ENCODE measurements around the gene SORCS2. TPM values are rescaled to one million over a fixed set of nuclear protein-coding genes. Genes with fewer than 3 reads are reported as not detected.

Gene SORCS2
- total and polyA plus RNA-seq, 2 experiments from 2014 or later, result 0.38 to 1.4 TPM

GRCh38 chr4:7478665-7479064 lies 286.3 kb downstream of the SORCS2 start:
- TF ChIP-seq EZH2phosphoT487 (IDR thresholded peaks at IDR 0.05; ENCODE audit: insufficient read depth, low read depth) (no peak), EZH2 (IDR thresholded peaks at IDR 0.05; ENCODE audit: insufficient read depth, poor library complexity, severe bottlenecking) (no peak)
- H3F3A ChIP-seq (ENCODE audit: insufficient read depth), result no peaks in the 10 kb centered on the region
- no peaks in the 10 kb centered on the region for H4K20me1 ChIP-seq (ENCODE audit: insufficient read depth)
- in situ Hi-C loops (cut with MboI), result no loop called here
- DNase-seq, result no peak
- H3K9ac ChIP-seq, result no peak overlapping the region
- H3K9me3 ChIP-seq (ENCODE audit: low read depth), result no peaks in the 10 kb centered on the region
- no peak overlapping the region for H3K27ac ChIP-seq
- peaks cover 3% of the 10 kb centered on the region; the same call in 1 of the 2 replicates for H3K27me3 ChIP-seq (replicated peaks; ENCODE audit: insufficient read depth)
- H3K9me2 ChIP-seq (ENCODE audit: insufficient read depth), result no peaks in the 10 kb centered on the region
- H3K4me1 ChIP-seq (ENCODE audit: insufficient read depth), result no peaks in the 10 kb centered on the region
- no peak overlapping the region for H3K4me2 ChIP-seq (ENCODE audit: unreplicated experiment)
- H3K4me3 ChIP-seq, result no peak overlapping the region
- no peaks in the 10 kb centered on the region for H3K79me2 ChIP-seq (ENCODE audit: insufficient read depth)
- 39 to 44% methylated on average over 11 of the region's 11 CpGs for WGBS, 2 experiments (ENCODE audit: low coverage in 1 of 2, low lambda C conversion rate in 2 of 2, missing lambda C conversion rate in 2 of 2)
- no peaks in the 10 kb centered on the region for H3K36me3 ChIP-seq (ENCODE audit: low read depth)
- H2AFZ ChIP-seq, result no peak overlapping the region

GRCh38 chr4:7480423-7480822 lies 288.1 kb downstream of the SORCS2 start:
- WGBS, 2 experiments (ENCODE audit: low coverage in 1 of 2, low lambda C conversion rate in 2 of 2, missing lambda C conversion rate in 2 of 2), result 58 to 62% methylated on average over 12 to 16 of the region's 16 CpGs
- Histone ChIP-seq H3K4me2 (ENCODE audit: unreplicated experiment) (no peak overlapping the region), H3K79me2 (ENCODE audit: insufficient read depth) (no peaks in the 10 kb centered on the region), H3K27ac (no peak overlapping the region), H3K27me3 (replicated peaks; ENCODE audit: insufficient read depth) (peaks cover 3% of the 10 kb centered on the region; the same call in 1 of the 2 replicates), H4K20me1 (ENCODE audit: insufficient read depth) (no peaks in the 10 kb centered on the region), H2AFZ (no peak overlapping the region), H3K9me3 (ENCODE audit: low read depth) (no peaks in the 10 kb centered on the region), H3K9me2 (ENCODE audit: insufficient read depth) (no peaks in the 10 kb centered on the region), H3K9ac (no peak overlapping the region), H3K4me3 (no peak overlapping the region), H3F3A (ENCODE audit: insufficient read depth) (no peaks in the 10 kb centered on the region), H3K4me1 (ENCODE audit: insufficient read depth) (no peaks in the 10 kb centered on the region), H3K36me3 (ENCODE audit: low read depth) (no peaks in the 10 kb centered on the region)
- TF ChIP-seq EZH2 (IDR thresholded peaks at IDR 0.05; ENCODE audit: insufficient read depth, poor library complexity, severe bottlenecking) (no peak), EZH2phosphoT487 (IDR thresholded peaks at IDR 0.05; ENCODE audit: insufficient read depth, low read depth) (no peak)
- no peak for DNase-seq
- in situ Hi-C loops (cut with MboI), result no loop called here

- no peak for DNase-seq
- 52 to 63% methylated on average over 14 of the region's 14 CpGs for WGBS, 2 experiments (ENCODE audit: low coverage in 1 of 2, low lambda C conversion rate in 2 of 2, missing lambda C conversion rate in 2 of 2)
- in situ Hi-C loops (cut with MboI), result no loop called here
These were observed 288.9 kb downstream of the SORCS2 start for GRCh38 chr4:7481227-7481626.

GRCh38 chr4:7485096-7485495 lies 292.8 kb downstream of the SORCS2 start:
- in situ Hi-C loops (cut with MboI), result no loop called here
- H4K20me1 ChIP-seq (ENCODE audit: insufficient read depth), result no peaks in the 10 kb centered on the region

More at GRCh38 chr4:7481227-7481626, 288.9 kb downstream of the SORCS2 start:
- no peaks in the 10 kb centered on the region for H3K9me3 ChIP-seq (ENCODE audit: low read depth)
- H3K4me2 ChIP-seq (ENCODE audit: unreplicated experiment), result no peak overlapping the region
- H3K9me2 ChIP-seq (ENCODE audit: insufficient read depth), result no peaks in the 10 kb centered on the region
- no peaks in the 10 kb centered on the region for H3K4me1 ChIP-seq (ENCODE audit: insufficient read depth)
- H3K27me3 ChIP-seq (replicated peaks; ENCODE audit: insufficient read depth), result peaks cover 3% of the 10 kb centered on the region; the same call in 1 of the 2 replicates
- H4K20me1 ChIP-seq (ENCODE audit: insufficient read depth), result no peaks in the 10 kb centered on the region
- no peak overlapping the region for H3K27ac ChIP-seq
- H3K9ac ChIP-seq, result no peak overlapping the region
- no peak overlapping the region for H2AFZ ChIP-seq
- no peaks in the 10 kb centered on the region for H3F3A ChIP-seq (ENCODE audit: insufficient read depth)
- no peaks in the 10 kb centered on the region for H3K36me3 ChIP-seq (ENCODE audit: low read depth)
- H3K79me2 ChIP-seq (ENCODE audit: insufficient read depth), result no peaks in the 10 kb centered on the region
- H3K4me3 ChIP-seq, result no peak overlapping the region
- TF ChIP-seq EZH2phosphoT487 (IDR thresholded peaks at IDR 0.05; ENCODE audit: insufficient read depth, low read depth) (no peak), EZH2 (IDR thresholded peaks at IDR 0.05; ENCODE audit: insufficient read depth, poor library complexity, severe bottlenecking) (no peak)

GRCh38 chr4:7486101-7486500 lies 293.8 kb downstream of the SORCS2 start:
- Histone ChIP-seq H3K9ac (no peak overlapping the region), H3K4me1 (ENCODE audit: insufficient read depth) (no peaks in the 10 kb centered on the region), H3K27me3 (replicated peaks; ENCODE audit: insufficient read depth) (peaks cover 29% of the 10 kb centered on the region), H3F3A (ENCODE audit: insufficient read depth) (no peaks in the 10 kb centered on the region), H2AFZ (no peak overlapping the region), H4K20me1 (ENCODE audit: insufficient read depth) (no peaks in the 10 kb centered on the region), H3K27ac (no peak overlapping the region), H3K9me3 (ENCODE audit: low read depth) (no peaks in the 10 kb centered on the region), H3K4me2 (ENCODE audit: unreplicated experiment) (no peak overlapping the region), H3K4me3 (no peak overlapping the region), H3K79me2 (ENCODE audit: insufficient read depth) (no peaks in the 10 kb centered on the region), H3K36me3 (ENCODE audit: low read depth) (no peaks in the 10 kb centered on the region), H3K9me2 (ENCODE audit: insufficient read depth) (no peaks in the 10 kb centered on the region)
- 65 to 82% methylated on average over 7 to 11 of the region's 11 CpGs for WGBS, 2 experiments (ENCODE audit: low coverage in 1 of 2, low lambda C conversion rate in 2 of 2, missing lambda C conversion rate in 2 of 2)
- in situ Hi-C loops (cut with MboI), result no loop called here
- no peak for DNase-seq
- TF ChIP-seq EZH2 (IDR thresholded peaks at IDR 0.05; ENCODE audit: insufficient read depth, poor library complexity, severe bottlenecking) (no peak), EZH2phosphoT487 (IDR thresholded peaks at IDR 0.05; ENCODE audit: insufficient read depth, low read depth) (no peak)

More at GRCh38 chr4:7485096-7485495, 292.8 kb downstream of the SORCS2 start:
- DNase-seq, result no peak
- no peak overlapping the region for H3K4me3 ChIP-seq
- H3K36me3 ChIP-seq (ENCODE audit: low read depth), result no peaks in the 10 kb centered on the region
- H3K27ac ChIP-seq, result no peak overlapping the region
- WGBS, 2 experiments (ENCODE audit: low coverage in 1 of 2, low lambda C conversion rate in 2 of 2, missing lambda C conversion rate in 2 of 2), result 52% methylated on average over 7 of the region's 7 CpGs
- no peaks in the 10 kb centered on the region for H3K9me2 ChIP-seq (ENCODE audit: insufficient read depth)
- peaks cover 26% of the 10 kb centered on the region for H3K27me3 ChIP-seq (replicated peaks; ENCODE audit: insufficient read depth)
- H3K9me3 ChIP-seq (ENCODE audit: low read depth), result no peaks in the 10 kb centered on the region
- TF ChIP-seq EZH2 (IDR thresholded peaks at IDR 0.05; ENCODE audit: insufficient read depth, poor library complexity, severe bottlenecking) (no peak), EZH2phosphoT487 (IDR thresholded peaks at IDR 0.05; ENCODE audit: insufficient read depth, low read depth) (no peak)
- H3K79me2 ChIP-seq (ENCODE audit: insufficient read depth), result no peaks in the 10 kb centered on the region
- no peaks in the 10 kb centered on the region for H3K4me1 ChIP-seq (ENCODE audit: insufficient read depth)
- H3K4me2 ChIP-seq (ENCODE audit: unreplicated experiment), result no peak overlapping the region
- no peak overlapping the region for H2AFZ ChIP-seq
- no peak overlapping the region for H3K9ac ChIP-seq
- H3F3A ChIP-seq (ENCODE audit: insufficient read depth), result no peaks in the 10 kb centered on the region

All from GM23248 (cell line).